ENCODE results near the gene RPL29. TPM values are rescaled to one million over a fixed set of nuclear protein-coding genes. Genes with fewer than 3 reads are reported as not detected.

The RPL29 gene
- total RNA-seq, 1 donor from 2014 or later = 466 TPM

GRCh38 chr3:52029053-52029452, 33.4 kb upstream of the RPL29 start:
- no peak for DNase-seq (ENCODE audit: low spot score)
- intact Hi-C loops (cut with DNase I) = no loop called here

- intact Hi-C loops (cut with DNase I) = no loop called here
- peak; percentile 87 for DNase-seq (ENCODE audit: low spot score)
Measured at GRCh38 chr3:52028572-52028971, 32.9 kb upstream of the RPL29 start.

- intact Hi-C loops (cut with DNase I) = no loop called here
- DNase-seq (ENCODE audit: low spot score) = no peak
Measured at GRCh38 chr3:52026041-52026440, 30.3 kb upstream of the RPL29 start.

DNA sequence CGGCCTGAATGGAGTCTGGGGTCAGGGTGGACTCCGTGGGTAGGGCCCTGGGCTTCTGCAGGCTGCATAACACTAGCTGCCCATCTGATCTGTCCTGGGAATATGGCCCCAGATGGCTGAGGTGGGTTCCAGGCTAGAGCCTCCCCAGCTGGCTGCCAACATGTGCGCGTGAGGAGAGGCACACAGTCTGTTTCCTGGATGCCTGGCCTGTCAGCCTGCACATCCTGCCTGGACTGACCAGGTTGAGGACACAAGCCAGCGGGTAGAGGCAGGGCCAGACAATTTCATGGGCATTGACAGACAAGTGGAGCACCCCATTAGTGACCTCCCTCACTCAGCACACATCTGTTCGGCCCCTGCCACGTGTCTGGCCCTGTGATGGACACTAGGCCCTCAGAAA, 29.8 kb upstream of the RPL29 start:
- intact Hi-C loops (cut with DNase I) = no loop called here
- no peak for DNase-seq (ENCODE audit: low spot score)

DNA sequence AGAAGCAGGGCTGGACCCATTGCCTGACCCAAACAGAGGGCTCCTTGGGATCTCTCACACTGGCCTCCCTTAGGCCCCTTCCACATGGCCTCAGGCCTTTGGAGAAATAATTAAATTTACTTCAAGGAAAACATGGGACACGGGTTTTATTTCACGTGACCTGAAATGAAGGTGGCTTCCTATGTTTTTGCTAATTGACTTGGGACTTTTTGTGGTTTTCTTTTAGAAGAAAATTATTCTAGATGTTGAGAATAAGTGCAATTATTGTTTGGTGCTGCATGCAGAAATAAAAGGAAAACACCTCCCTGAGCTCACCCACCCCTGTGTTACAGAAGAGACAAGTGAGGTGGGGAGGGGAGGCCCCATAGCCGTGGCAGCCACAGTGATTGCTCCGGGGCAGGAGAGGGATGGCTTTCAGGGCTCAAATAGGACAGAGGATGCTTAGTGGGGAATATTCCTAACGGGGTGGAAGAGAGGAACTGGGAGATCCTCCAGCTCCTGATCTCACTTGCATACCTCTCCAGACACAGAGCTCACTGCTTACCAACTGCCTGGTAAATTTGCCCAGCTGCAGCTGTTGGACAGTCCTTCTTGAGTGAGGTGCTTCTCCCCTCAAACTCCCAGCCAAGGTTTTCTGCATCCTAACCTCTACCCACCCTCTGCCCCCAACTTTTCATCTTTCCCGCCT, 29.2 kb upstream of the RPL29 start:
- DNase-seq (ENCODE audit: low spot score) = no peak
- intact Hi-C loops (cut with DNase I) = loop anchor here (5.0 kb wide), 1 partner anchor 212 kb away; the partner anchor contains the start of gene TWF2

DNA sequence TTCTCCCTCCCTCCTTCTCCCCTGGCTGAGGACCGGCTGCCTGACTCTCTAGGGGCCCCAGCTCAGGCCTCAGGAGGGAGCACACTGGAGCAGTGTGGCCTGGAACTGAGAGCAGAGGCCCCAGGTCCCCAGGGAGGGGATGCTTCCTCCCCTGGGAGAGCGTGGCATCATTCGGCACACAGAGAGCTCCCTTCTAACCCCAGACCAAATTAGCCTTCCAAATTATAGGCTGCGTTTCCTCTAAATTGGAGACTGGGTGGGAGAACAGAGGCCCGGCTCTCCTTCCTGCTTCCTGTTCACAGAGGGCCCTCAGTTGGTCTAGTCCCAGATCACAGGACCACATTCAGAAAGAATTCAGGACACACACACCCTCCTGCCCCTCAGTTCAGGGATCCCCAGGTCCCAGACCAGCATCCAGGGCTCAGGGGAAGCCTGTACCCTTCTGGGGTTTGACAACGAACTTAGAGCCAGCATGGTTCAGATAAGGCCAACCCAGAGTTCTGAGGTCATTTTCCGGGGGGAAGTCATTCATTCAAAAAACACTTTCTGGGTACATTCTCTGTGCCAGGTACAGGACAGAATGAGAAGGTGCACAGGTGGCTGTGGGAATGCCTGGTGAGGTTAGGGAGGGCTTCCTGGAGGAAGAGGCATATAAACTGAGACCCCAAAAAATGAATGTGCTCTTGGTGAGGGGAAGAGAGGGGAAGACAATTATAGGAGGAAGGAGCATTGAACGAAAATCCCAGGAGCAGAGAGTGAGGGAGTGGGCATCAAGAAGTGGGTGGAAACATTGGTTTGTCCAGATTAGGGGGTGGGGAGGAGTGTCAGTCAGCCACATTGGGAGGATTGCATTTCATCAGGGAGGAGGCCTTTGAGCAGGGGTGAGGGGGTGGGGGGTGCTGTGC, 28.4 kb upstream of the RPL29 start:
- intact Hi-C loops (cut with DNase I) = loop anchor here (5.0 kb wide), 1 partner anchor 213 kb away; the partner anchor contains the start of gene TWF2
- no peak for DNase-seq (ENCODE audit: low spot score)

DNA sequence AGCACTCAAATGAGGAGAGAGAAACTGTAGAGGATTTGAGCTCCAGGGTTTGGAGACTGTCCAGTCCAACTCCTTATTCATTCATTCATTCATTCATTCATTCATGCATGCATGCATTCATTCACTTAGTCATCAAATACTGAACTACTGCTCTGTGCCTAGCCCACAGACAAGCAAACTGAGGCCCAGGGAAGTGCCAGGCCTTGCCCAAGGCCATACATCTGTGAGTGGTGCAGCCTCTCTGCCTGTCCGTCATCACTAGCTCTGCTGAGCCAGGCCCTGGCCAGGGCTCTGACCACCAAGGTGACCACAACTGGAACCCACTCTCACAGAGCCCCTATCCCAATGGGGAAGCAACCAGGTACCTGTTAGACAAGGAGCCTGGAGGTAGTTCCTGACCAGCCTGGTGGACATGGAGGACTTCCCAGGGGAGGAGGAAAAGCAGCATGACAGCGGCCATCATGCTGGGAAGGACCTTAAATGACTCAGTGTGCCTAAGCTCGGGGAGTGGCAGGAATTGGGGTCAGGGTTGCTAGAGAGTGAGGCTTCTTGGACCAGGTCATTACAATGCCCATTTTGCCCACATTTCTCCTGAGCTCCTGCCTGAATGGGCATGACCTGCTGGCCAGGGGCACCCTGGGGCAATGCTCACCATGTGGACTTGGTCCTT, 27.5 kb upstream of the RPL29 start:
- intact Hi-C loops (cut with DNase I) = loop anchor here (5.0 kb wide), 1 partner anchor 214 kb away; the partner anchor contains the start of gene TWF2
- no peak for DNase-seq (ENCODE audit: low spot score)

- intact Hi-C loops (cut with DNase I) = loop anchor here (5.0 kb wide), 1 partner anchor 215 kb away; the partner anchor contains the start of gene TWF2
- DNase-seq (ENCODE audit: low spot score) = no peak
Measured at GRCh38 chr3:52022323-52023100, 26.8 kb upstream of the RPL29 start.

GRCh38 chr3:52021489-52022268, 26.0 kb upstream of the RPL29 start:
- DNase-seq (ENCODE audit: low spot score) = peak; percentile 87
- intact Hi-C loops (cut with DNase I) = loop anchor here (5.0 kb wide), 1 partner anchor 216 kb away; the partner anchor contains the start of gene TWF2

GRCh38 chr3:52020796-52021195, 25.1 kb upstream of the RPL29 start:
- intact Hi-C loops (cut with DNase I) = loop anchor here (5.0 kb wide), 1 partner anchor 217 kb away; the partner anchor contains the start of gene TWF2

DNA sequence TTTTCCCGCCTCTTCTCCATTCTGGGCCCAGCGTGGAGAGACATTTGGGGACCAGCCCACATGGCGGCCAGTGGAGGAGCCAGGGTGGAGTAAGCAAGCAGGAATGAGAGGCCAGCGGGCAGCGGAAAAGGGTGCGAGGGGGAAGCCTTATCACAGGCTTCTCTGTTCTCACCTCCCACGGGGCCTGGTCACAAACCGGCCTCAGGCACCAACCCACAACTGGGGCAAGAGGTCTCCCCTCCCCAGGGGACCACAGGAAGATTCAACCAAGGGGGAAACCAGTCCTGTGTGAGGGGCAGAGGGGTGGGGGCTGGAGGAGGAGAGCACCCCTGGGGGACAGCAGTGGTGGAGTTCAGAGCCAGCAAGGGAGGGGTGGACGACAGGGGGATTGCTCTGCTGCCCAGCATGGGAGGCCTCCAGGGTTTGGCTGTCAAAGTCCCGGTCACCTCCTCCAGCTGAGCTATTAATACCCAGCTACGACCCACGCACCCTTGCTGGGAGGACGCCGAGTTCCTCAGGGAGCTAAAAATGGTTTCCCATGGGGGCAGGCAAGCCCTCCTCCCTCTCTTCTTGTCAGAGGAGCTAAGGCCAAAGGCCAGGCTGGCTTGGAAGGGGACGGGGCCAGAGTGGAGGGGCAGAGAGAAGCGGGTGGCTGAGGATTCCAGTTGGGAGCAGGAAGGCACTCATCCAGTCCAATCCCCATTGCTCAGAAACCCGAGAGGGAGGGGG, 23.8 kb upstream of the RPL29 start:
- intact Hi-C loops (cut with DNase I) = loop anchor here (5.0 kb wide), 1 partner anchor 218 kb away; the partner anchor contains the start of gene TWF2
- peak; percentile 88 for DNase-seq (ENCODE audit: low spot score)

More at GRCh38 chr3:52020796-52021195, 25.1 kb upstream of the RPL29 start:
- no peak for DNase-seq (ENCODE audit: low spot score)

- no peak for DNase-seq (ENCODE audit: low spot score)
- intact Hi-C loops (cut with DNase I) = no loop called here
Measured at GRCh38 chr3:52018319-52019000, 22.8 kb upstream of the RPL29 start.

- DNase-seq (ENCODE audit: low spot score) = no peak
- intact Hi-C loops (cut with DNase I) = no loop called here
Measured at GRCh38 chr3:52017586-52017985, 21.9 kb upstream of the RPL29 start.

DNA sequence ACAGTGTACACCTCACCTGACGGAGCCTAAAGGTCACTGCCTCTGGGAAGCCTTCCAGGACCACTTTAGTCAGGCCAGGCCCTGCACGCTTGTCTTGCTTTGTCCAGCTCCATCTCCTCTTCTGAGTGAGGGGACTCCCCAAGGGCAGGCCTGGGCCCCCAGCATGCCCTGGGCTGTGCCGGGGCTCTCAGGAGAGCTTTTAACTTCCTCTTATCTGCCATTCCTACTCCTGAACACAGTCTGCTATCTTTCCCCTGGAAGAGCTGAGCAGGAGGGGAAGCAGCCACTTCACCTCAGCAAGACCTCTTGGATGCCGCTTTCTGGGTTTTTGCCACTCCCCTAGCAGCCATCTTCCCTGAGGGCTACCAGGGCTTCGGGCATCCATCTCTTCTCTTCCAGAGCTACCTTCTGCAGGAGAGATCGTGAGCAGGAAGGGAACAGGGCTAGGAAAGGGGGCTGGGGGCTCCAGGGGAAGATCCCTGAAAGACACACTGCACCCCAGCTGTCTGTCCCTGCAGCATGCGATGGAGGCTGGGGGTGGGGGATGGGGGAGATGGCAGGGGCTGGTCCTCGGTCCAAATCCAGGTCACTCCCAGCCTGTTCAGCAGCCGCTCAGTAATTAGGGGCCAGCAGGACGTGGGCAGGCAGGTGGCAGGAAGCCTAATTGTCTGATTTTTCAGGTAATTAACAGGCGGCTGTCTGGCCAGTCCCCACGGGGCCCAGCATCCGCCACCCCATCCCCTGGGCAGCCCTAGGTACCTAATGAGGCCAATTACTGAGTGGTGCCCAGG, 19.9 kb upstream of the RPL29 start:
- intact Hi-C loops (cut with DNase I) = no loop called here
- no peak for DNase-seq (ENCODE audit: low spot score)

DNA sequence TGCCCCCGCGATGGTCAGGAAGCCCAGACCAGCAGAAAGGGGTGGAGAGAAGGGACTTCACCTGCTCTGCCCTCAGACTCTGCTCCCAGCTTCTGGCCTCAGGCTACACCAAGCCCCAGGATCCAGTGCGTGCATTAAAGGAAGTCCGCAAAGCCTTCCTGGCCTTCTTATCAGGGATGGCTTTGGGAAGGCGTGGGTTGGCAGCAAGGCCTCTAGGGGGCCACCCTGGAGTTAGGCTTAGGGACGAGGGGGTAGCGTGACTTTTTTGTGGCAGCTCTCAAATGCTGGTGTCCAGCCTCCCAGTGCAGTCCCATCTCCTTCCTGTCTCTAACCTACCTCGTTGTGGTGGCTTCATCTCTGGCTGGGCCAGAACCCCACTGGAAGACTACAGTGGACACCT, 18.9 kb upstream of the RPL29 start:
- intact Hi-C loops (cut with DNase I) = no loop called here
- DNase-seq (ENCODE audit: low spot score) = no peak

Measured in cardiac septum (tissue), 1 donor.